Activated CD8-positive, alpha-beta T cell treated with anti-CD3 and anti-CD28 coated beads for 36 hours (primary cell): ENCODE measurements around the gene MED8. TPM values are rescaled to one million over a fixed set of nuclear protein-coding genes. Genes with fewer than 3 reads are reported as not detected.

Source experiments
- ATAC-seq: fragments of 200-7000 bp; cut with Tn5 transposase; one replicate; pipeline ENCODE4 v1.10.0; 2021; ENCODE audit warnings: mild to moderate bottlenecking, moderate library complexity
- CTCF ChIA-PET: fragments of 350-600 bp; sonication (Branson Sonifier 250); formaldehyde crosslinking; loops from one replicate; lab custom pipeline; 2021; ENCODE audit warnings: antibody characterized with exemption; lab: Charles Lee
- POLR2A ChIA-PET: fragments of 350-600 bp; sonication (Branson Sonifier 250); formaldehyde crosslinking; loops from one replicate; lab custom pipeline; 2021; ENCODE audit warnings: antibody characterized with exemption; lab: Charles Lee
- DNase-seq: peaks from one replicate; pipeline ENCODE4 v3.0.0-alpha.2; 2020
- H3K27ac Mint-ChIP-seq: one replicate; pipeline ENCODE4 v1.8.0; 2021; ENCODE audit warnings: mild to moderate bottlenecking, mixed read lengths
- H3K27me3 Mint-ChIP-seq: one replicate; pipeline ENCODE4 v1.8.0; 2021; ENCODE audit warnings: mixed read lengths
- H3K36me3 Mint-ChIP-seq: one replicate; pipeline ENCODE4 v1.8.0; 2021; ENCODE audit warnings: low read depth, mixed read lengths
- H3K4me1 Mint-ChIP-seq: one replicate; pipeline ENCODE4 v1.8.0; 2021; ENCODE audit warnings: low read depth, mixed read lengths
- H3K4me3 Mint-ChIP-seq: one replicate; pipeline ENCODE4 v1.8.0; 2021; ENCODE audit warnings: mild to moderate bottlenecking, moderate library complexity, mixed read lengths
- H3K9me3 Mint-ChIP-seq: one replicate; pipeline ENCODE4 v1.8.0; 2021; ENCODE audit warnings: mixed read lengths
- CTCF ChIP-seq: fragments of 200-600 bp; IDR thresholded peaks from one replicate; pipeline ENCODE4 v1.8.0; 2022; ENCODE audit warnings: antibody characterized with exemption, mild to moderate bottlenecking
- intact Hi-C: fragments of 100-400 bp; cut with micrococcal nuclease; formaldehyde crosslinking; loops from one replicate; pipeline ENCODE4 v1.10.0; 2022
- total RNA-seq, 2 experiments: library from RNA; stranded (reverse); gene quantifications; one replicate each; pipeline ENCODE4 v1.2.3, GENCODE V29; 2021

The MED8 gene
- total RNA-seq, 2 experiments from 2014 or later, result 33.5 to 34.5 TPM

GRCh38 chr1:43381612-43382011, 8.0 kb downstream of the MED8 start:
- ChIA-PET POLR2A (interaction anchor here (1.1 kb wide), 1 partner anchor 9 kb away, joined by 4 read pairs; no protein-coding TSS in a partner anchor), CTCF (no interaction called here)
- intact Hi-C loops, result no loop called here
- ATAC-seq, result no peak
- DNase-seq, result no peak
- H3K36me3 Mint-ChIP-seq, result peaks cover 31% of the 10 kb centered on the region
- no peak overlapping the region for H3K4me3 Mint-ChIP-seq
- H3K27ac Mint-ChIP-seq, result peak overlapping the region; percentile 17
- H3K27me3 Mint-ChIP-seq, result no peaks in the 10 kb centered on the region
- no peak for TF ChIP-seq CTCF
- no peaks in the 10 kb centered on the region for H3K9me3 Mint-ChIP-seq
- H3K4me1 Mint-ChIP-seq, result peaks cover 7% of the 10 kb centered on the region

GRCh38 chr1:43379476-43379875, 10.1 kb downstream of the MED8 start:
- Mint-ChIP-seq H3K9me3 (no peaks in the 10 kb centered on the region), H3K36me3 (peaks cover 23% of the 10 kb centered on the region), H3K27ac (no peak overlapping the region), H3K4me1 (peaks cover 7% of the 10 kb centered on the region), H3K27me3 (no peaks in the 10 kb centered on the region), H3K4me3 (no peak overlapping the region)
- no peak for DNase-seq
- CTCF ChIA-PET, result no interaction called here
- TF ChIP-seq CTCF, result no peak
- POLR2A ChIA-PET, result no interaction called here
- ATAC-seq, result no peak
- intact Hi-C loops, result no loop called here

GRCh38 chr1:43377831-43378230, 11.8 kb downstream of the MED8 start:
- peaks cover 7% of the 10 kb centered on the region for H3K4me1 Mint-ChIP-seq
- peaks cover 16% of the 10 kb centered on the region for H3K36me3 Mint-ChIP-seq
- H3K27me3 Mint-ChIP-seq, result no peaks in the 10 kb centered on the region
- ChIA-PET POLR2A (interaction anchor here (1.2 kb wide), 1 partner anchor 22 kb away, joined by 3 read pairs; no protein-coding TSS in a partner anchor), CTCF (interaction anchor here (1.5 kb wide), 1 partner anchor 10 kb away, joined by 6 read pairs; the partner anchor contains the start of gene ELOVL1)
- no peak overlapping the region for H3K4me3 Mint-ChIP-seq
- H3K27ac Mint-ChIP-seq, result no peak overlapping the region
- intact Hi-C loops, result no loop called here
- DNase-seq (no peak), ATAC-seq (no peak)
- no peak for TF ChIP-seq CTCF
- H3K9me3 Mint-ChIP-seq, result no peaks in the 10 kb centered on the region

- H3K4me1 Mint-ChIP-seq, result peaks cover 5% of the 10 kb centered on the region
- no peak for DNase-seq
- H3K36me3 Mint-ChIP-seq, result peaks cover 12% of the 10 kb centered on the region
- H3K27me3 Mint-ChIP-seq, result no peaks in the 10 kb centered on the region
- ChIA-PET POLR2A (interaction anchor here (2.2 kb wide), 1 partner anchor 10 kb away, joined by 7 read pairs; no protein-coding TSS in a partner anchor), CTCF (interaction anchor here (0.8 to 1.6 kb wide), 3 partner anchors 8 to 158 kb away, joined by 4 to 6 read pairs (median 6); partner anchors contain the start of gene ELOVL1)
- ATAC-seq, result no peak
- H3K9me3 Mint-ChIP-seq, result no peaks in the 10 kb centered on the region
- intact Hi-C loops, result no loop called here
- H3K27ac Mint-ChIP-seq, result no peak overlapping the region
- TF ChIP-seq CTCF, result no peak
- H3K4me3 Mint-ChIP-seq, result no peak overlapping the region
These were observed 12.8 kb downstream of the MED8 start for GRCh38 chr1:43376723-43377235.

GRCh38 chr1:43373066-43373940, 16.3 kb downstream of the MED8 start:
- H3K27ac Mint-ChIP-seq, result no peak overlapping the region
- H3K4me1 Mint-ChIP-seq, result peaks cover 9% of the 10 kb centered on the region
- TF ChIP-seq CTCF, result no peak
- no peaks in the 10 kb centered on the region for H3K27me3 Mint-ChIP-seq
- ChIA-PET POLR2A (interaction anchor here (0.7 kb wide), 1 partner anchor 32 kb away, joined by 4 read pairs; no protein-coding TSS in a partner anchor), CTCF (no interaction called here)
- no peak for ATAC-seq
- intact Hi-C loops, result no loop called here
- H3K9me3 Mint-ChIP-seq, result no peaks in the 10 kb centered on the region
- no peak overlapping the region for H3K4me3 Mint-ChIP-seq
- DNase-seq, result no peak
- peaks cover 7% of the 10 kb centered on the region for H3K36me3 Mint-ChIP-seq
